Measurements from ENCODE around the gene UQCC2. TPM values are rescaled to one million over a fixed set of nuclear protein-coding genes. Genes with fewer than 3 reads are reported as not detected.

Gene UQCC2
- total and polyA plus RNA-seq, 8 donors, result 54.4 to 83.1 (median 61.0) TPM

- intact Hi-C loops (cut with DNase I), result no loop called here
- H3K4me3 ChIP-seq, result no peak overlapping the region
- DNase-seq (no peak), ATAC-seq (no peak)
- peaks cover 0 to 96% of the 10 kb centered on the region in 2 donors for H3K36me3 ChIP-seq
- H3K27ac ChIP-seq, result no peak overlapping the region
- H3K9me3 ChIP-seq, result no peaks in the 10 kb centered on the region
- no peaks in the 10 kb centered on the region for H3K27me3 ChIP-seq
- peaks cover 0 to 8% of the 10 kb centered on the region in 2 donors for H3K4me1 ChIP-seq
- no peak for TF ChIP-seq CTCF (IDR thresholded peaks at IDR 0.05)
Observed at GRCh38 chr6:33670971-33671743, 40.3 kb downstream of the UQCC2 start.

GRCh38 chr6:33670086-33670660, 41.3 kb downstream of the UQCC2 start:
- H3K9me3 ChIP-seq, result no peaks in the 10 kb centered on the region
- H3K36me3 ChIP-seq, result peaks cover 0 to 96% of the 10 kb centered on the region in 2 donors
- H3K27me3 ChIP-seq, result no peaks in the 10 kb centered on the region
- H3K27ac ChIP-seq, result no peak overlapping the region
- H3K4me3 ChIP-seq, result no peak overlapping the region
- TF ChIP-seq CTCF (IDR thresholded peaks at IDR 0.05), result no peak
- intact Hi-C loops (cut with DNase I), result no loop called here
- DNase-seq, result peak in 1 of 4 donors; percentile 46
- ATAC-seq, result no peak
- H3K4me1 ChIP-seq, result peaks cover 0 to 8% of the 10 kb centered on the region in 2 donors

- DNase-seq (peak in 2 of 4 donors; percentile 74 to 89), ATAC-seq (peak; percentile 86)
- intact Hi-C loops (cut with DNase I), result no loop called here
- peaks cover 0 to 8% of the 10 kb centered on the region in 2 donors for H3K4me1 ChIP-seq
- H3K36me3 ChIP-seq, result peaks cover 0 to 96% of the 10 kb centered on the region in 2 donors
- H3K9me3 ChIP-seq, result no peaks in the 10 kb centered on the region
- no peak overlapping the region for H3K4me3 ChIP-seq
- no peaks in the 10 kb centered on the region for H3K27me3 ChIP-seq
- no peak overlapping the region for H3K27ac ChIP-seq
- TF ChIP-seq CTCF (IDR thresholded peaks at IDR 0.05), result no peak
Observed at GRCh38 chr6:33668914-33669313, 42.6 kb downstream of the UQCC2 start.

GRCh38 chr6:33668328-33668727, 43.2 kb downstream of the UQCC2 start:
- ATAC-seq, result no peak
- no peak overlapping the region for H3K27ac ChIP-seq
- H3K36me3 ChIP-seq, result peaks cover 0 to 96% of the 10 kb centered on the region in 2 donors

More at GRCh38 chr6:33668328-33668727, 43.2 kb downstream of the UQCC2 start:
- no peak for TF ChIP-seq CTCF (IDR thresholded peaks at IDR 0.05)
- Histone ChIP-seq H3K27me3 (no peaks in the 10 kb centered on the region), H3K4me3 (no peak overlapping the region), H3K4me1 (peaks cover 0 to 8% of the 10 kb centered on the region in 2 donors), H3K9me3 (no peaks in the 10 kb centered on the region)
- DNase-seq, result peak in 1 of 4 donors; percentile 57
- intact Hi-C loops (cut with DNase I), result no loop called here

Data from left lung (tissue), 10 donors.